Heart left ventricle (tissue), 13 donors: ENCODE results near the gene RNASET2.

ENCODE experiments used
- POLR2A ChIP-seq, 2 donors: fragments of 450-650 bp; IDR thresholded peaks; one replicate each; pipeline ENCODE4 v1.6.1; 2017; ENCODE audit warnings: antibody characterized with exemption in 2 of 2, mild to moderate bottlenecking in 2 of 2, moderate library complexity in 2 of 2
- TF ChIP-seq, protein P1 (sequence below), 12 donors: fragments of 200-600 bp; sonication (generic) in 4 of 12; IDR thresholded peaks; one replicate each; pipeline versions ENCODE4 v1.5.0 to v1.8.0; 2018 to 2022; ENCODE audit warnings: antibody characterized with exemption in 12 of 12, mild to moderate bottlenecking in 5 of 12
- donor health status: ischemic (EF 13 %, LVEDD 7.1; RV severe dilation, severe dysfunction).
- donor health status: DM: no; HTN: yes; CAD: no.
- donor health status: DM: no; HTN: no; CAD: no.
- donor health status: ischemic (EF 25% LVEDD 6.9; RV normal size, moderate dysfunction).
- donor health status: ischemic (EF 25% LVEDD 5.7; RV mildly dilated, moderate dysfunction).
- donor health status: ischemic (EF 35%, LVEDD 5.7; RV mildly dilated, moderate dysfunction).
- donor health status: nonischemic (EF 11% LVEDD 7.7; RV severe dilation, severe dysfunction).
- donor health status: DM: yes; HTN: yes; CAD: no.
- donor health status: PGD.
- donor health status: ischemic (EF 29% LVEDD 5.4; RV normal size, mild dysfunction).
- donor health status: nonischemic (EF 23%, LVEDD 6.1; RV moderate dilation, normal function).

DNA sequence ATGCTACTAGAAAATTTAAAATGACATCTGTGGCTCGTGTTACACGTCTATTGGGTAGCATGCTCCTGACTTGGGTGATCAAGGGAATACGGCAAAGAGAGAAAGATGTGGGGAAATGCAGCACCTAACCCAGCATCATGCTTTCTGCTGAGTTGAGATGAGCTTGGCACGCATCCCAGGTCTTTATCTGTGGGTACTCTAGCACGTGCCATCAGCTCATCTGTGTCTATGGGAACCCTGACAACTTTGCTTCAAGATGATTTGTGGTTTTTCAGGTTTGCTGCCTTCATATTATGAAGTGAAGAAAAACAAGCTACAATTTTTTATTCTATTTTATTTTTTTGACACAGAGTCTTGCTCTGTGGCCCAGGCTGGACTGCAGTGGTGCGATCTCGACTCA lies 21.0 kb downstream of the RNASET2 start:
- no peak for TF ChIP-seq POLR2A (IDR thresholded peaks at IDR 0.05)
- TF ChIP-seq, protein P1, sequence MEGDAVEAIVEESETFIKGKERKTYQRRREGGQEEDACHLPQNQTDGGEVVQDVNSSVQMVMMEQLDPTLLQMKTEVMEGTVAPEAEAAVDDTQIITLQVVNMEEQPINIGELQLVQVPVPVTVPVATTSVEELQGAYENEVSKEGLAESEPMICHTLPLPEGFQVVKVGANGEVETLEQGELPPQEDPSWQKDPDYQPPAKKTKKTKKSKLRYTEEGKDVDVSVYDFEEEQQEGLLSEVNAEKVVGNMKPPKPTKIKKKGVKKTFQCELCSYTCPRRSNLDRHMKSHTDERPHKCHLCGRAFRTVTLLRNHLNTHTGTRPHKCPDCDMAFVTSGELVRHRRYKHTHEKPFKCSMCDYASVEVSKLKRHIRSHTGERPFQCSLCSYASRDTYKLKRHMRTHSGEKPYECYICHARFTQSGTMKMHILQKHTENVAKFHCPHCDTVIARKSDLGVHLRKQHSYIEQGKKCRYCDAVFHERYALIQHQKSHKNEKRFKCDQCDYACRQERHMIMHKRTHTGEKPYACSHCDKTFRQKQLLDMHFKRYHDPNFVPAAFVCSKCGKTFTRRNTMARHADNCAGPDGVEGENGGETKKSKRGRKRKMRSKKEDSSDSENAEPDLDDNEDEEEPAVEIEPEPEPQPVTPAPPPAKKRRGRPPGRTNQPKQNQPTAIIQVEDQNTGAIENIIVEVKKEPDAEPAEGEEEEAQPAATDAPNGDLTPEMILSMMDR (IDR thresholded peaks at IDR 0.05): no peak
